Ascending aorta (tissue), 2 donors: ENCODE data around the gene UNC5B. TPM values are rescaled to one million over a fixed set of nuclear protein-coding genes. Genes with fewer than 3 reads are reported as not detected.
"Not testable (repeated sequence)": the region's sequence is repeated elsewhere in the genome, so short reads cannot be mapped to it uniquely, and the experiment has no call there.

Experiments used
- DNase-seq, 2 donors: peaks; one replicate each; pipeline ENCODE4 v3.0.0-alpha.2; 2019; ENCODE audit warnings: low spot score in 2 of 2
- H3K27ac ChIP-seq, 2 donors: fragments of 200-600 bp; sonication (generic); one replicate each; pipeline ENCODE4 v1.5.1; 2016 to 2017; ENCODE audit warnings: mild to moderate bottlenecking in 1 of 2
- H3K27me3 ChIP-seq: fragments of 200-600 bp; sonication (generic); one replicate; pipeline ENCODE4 v1.5.1; 2017
- H3K36me3 ChIP-seq, 2 donors: fragments of 200-600 bp; sonication (generic); one replicate each; pipeline ENCODE4 v1.5.1; 2016
- H3K4me1 ChIP-seq, 2 donors: fragments of 200-600 bp; sonication (generic); one replicate each; pipeline ENCODE4 v1.5.1; 2016 to 2017; ENCODE audit warnings: mild to moderate bottlenecking in 1 of 2
- H3K4me3 ChIP-seq, 2 donors: fragments of 200-600 bp; sonication (generic); one replicate each; pipeline ENCODE4 v1.5.1; 2016 to 2017; ENCODE audit warnings: mild to moderate bottlenecking in 1 of 2
- H3K9me3 ChIP-seq, 2 donors: fragments of 200-600 bp; sonication (generic); one replicate each; pipeline ENCODE4 v1.5.1; 2016
- CTCF ChIP-seq, 3 experiments: fragments of 200-600 bp in 2 of 3; fragments of 450-650 bp in 1 of 3; sonication (generic) in 2 of 3; IDR thresholded peaks; one replicate each; pipeline ENCODE4 v1.5.1; 2016 to 2019; ENCODE audit warnings: antibody characterized with exemption in 3 of 3, mild to moderate bottlenecking in 1 of 3, moderate library complexity in 1 of 3
- intact Hi-C: fragments of 100-400 bp; cut with DNase I; formaldehyde crosslinking; loops from one replicate; pipeline ENCODE4 v1.15.1; 2023
- total RNA-seq: library from RNA; depleted of rRNA; stranded (reverse); fragments of >200 nt; gene quantifications from one replicate; pipeline ENCODE4 v1.1.0, GENCODE V29; 2016

Gene UNC5B
- total RNA-seq, 1 donor from 2014 or later: 42.4 TPM

- intact Hi-C loops: loop anchor here (2.0 to 10.0 kb wide), 2 partner anchors 25 to 637 kb away; partner anchors contain the start of gene PSAP
- Histone ChIP-seq H3K27me3 (no peaks in the 10 kb centered on the region), H3K4me1 (peaks cover 0 to 20% of the 10 kb centered on the region in 2 donors), H3K27ac (peak overlapping the region; percentile 62 to 72), H3K36me3 (no peaks in the 10 kb centered on the region), H3K4me3 (peak overlapping the region; percentile 61 to 63), H3K9me3 (no peaks in the 10 kb centered on the region)
- TF ChIP-seq CTCF (IDR thresholded peaks at IDR 0.05): peak in 1 of 3 experiments; percentile 14
- DNase-seq: peak in 1 of 2 donors; percentile 64
Measured at GRCh38 chr10:71217266-71218045, 5.1 kb downstream of the UNC5B start.

GRCh38 chr10:71218046-71218650 lies 5.8 kb downstream of the UNC5B start:
- TF ChIP-seq CTCF (IDR thresholded peaks at IDR 0.05): no peak
- peak overlapping the region; percentile 62 to 72 for H3K27ac ChIP-seq
- peak in 1 of 2 donors; percentile 62 for DNase-seq
- H3K4me3 ChIP-seq: peak overlapping the region in 1 of 2 donors; percentile 61
- intact Hi-C loops: loop anchor here (10.0 kb wide), 1 partner anchor 637 kb away; the partner anchor contains the start of gene PSAP
- peaks cover 0 to 20% of the 10 kb centered on the region in 2 donors for H3K4me1 ChIP-seq
- H3K36me3 ChIP-seq: no peaks in the 10 kb centered on the region
- no peaks in the 10 kb centered on the region for H3K27me3 ChIP-seq
- H3K9me3 ChIP-seq: no peaks in the 10 kb centered on the region

- peak in 1 of 2 donors; percentile 42 for DNase-seq
- H3K36me3 ChIP-seq: no peaks in the 10 kb centered on the region
- no peak overlapping the region for H3K27ac ChIP-seq
- no peaks in the 10 kb centered on the region for H3K9me3 ChIP-seq
- intact Hi-C loops: loop anchor here (10.0 kb wide), 1 partner anchor 636 kb away; the partner anchor contains the start of gene PSAP
- no peaks in the 10 kb centered on the region for H3K27me3 ChIP-seq
- no peak overlapping the region for H3K4me3 ChIP-seq
- H3K4me1 ChIP-seq: peaks cover 0 to 20% of the 10 kb centered on the region in 2 donors
- no peak for TF ChIP-seq CTCF (IDR thresholded peaks at IDR 0.05)
Measured at GRCh38 chr10:71218651-71219050, 6.3 kb downstream of the UNC5B start.

- DNase-seq: peak in 1 of 2 donors; percentile 51
- H3K27ac ChIP-seq, H3K36me3 ChIP-seq, H3K27me3 ChIP-seq, H3K9me3 ChIP-seq, H3K4me3 ChIP-seq: not testable (repeated sequence)
- peaks cover 0 to 18% of the 10 kb centered on the region in 2 donors for H3K4me1 ChIP-seq
- intact Hi-C loops: loop anchor here (10.0 kb wide), 1 partner anchor 635 kb away; the partner anchor contains the start of gene PSAP
Measured at GRCh38 chr10:71219236-71219917, 7.0 kb downstream of the UNC5B start.

- peaks cover 0 to 18% of the 10 kb centered on the region in 2 donors for H3K4me1 ChIP-seq
- TF ChIP-seq CTCF (IDR thresholded peaks at IDR 0.05): no peak
- no peaks in the 10 kb centered on the region for H3K27me3 ChIP-seq
- H3K9me3 ChIP-seq: no peaks in the 10 kb centered on the region
- H3K27ac ChIP-seq: no peak overlapping the region
- peak in 1 of 2 donors; percentile 52 for DNase-seq
- H3K4me3 ChIP-seq: no peak overlapping the region
- intact Hi-C loops: loop anchor here (10.0 kb wide), 1 partner anchor 635 kb away; the partner anchor contains the start of gene PSAP
- no peaks in the 10 kb centered on the region for H3K36me3 ChIP-seq
Measured at GRCh38 chr10:71219918-71220688, 7.7 kb downstream of the UNC5B start.
